Liver (tissue), 3 donors: ENCODE results near the gene CX3CR1.

Experiments
- ATF3 ChIP-seq: IDR thresholded peaks from 2 replicates; pipeline ENCODE4 v1.6.1; 2016; ENCODE audit warnings: antibody characterized with exemption
- CTCF ChIP-seq: fragments of 150-350 bp; IDR thresholded peaks from 2 replicates; pipeline ENCODE4 v1.5.1; 2017; ENCODE audit warnings: improper control_type of control experiment, low read depth, low read length; ENCODE audit not compliant: missing input control
- EGR1 ChIP-seq, 2 donors: IDR thresholded peaks; 2 replicates each; pipeline ENCODE4 v1.6.1; 2016 to 2018; ENCODE audit warnings: antibody characterized with exemption in 2 of 2, low read depth in 2 of 2
- GABPA ChIP-seq, 2 donors: IDR thresholded peaks in 1 of 2; conservative IDR thresholded peaks in 1 of 2; 2 replicates each; pipeline ENCODE4 v1.6.1; 2016; ENCODE audit warnings: antibody characterized with exemption in 2 of 2, mild to moderate bottlenecking in 1 of 2, moderate library complexity in 1 of 2
- HNF4G ChIP-seq: IDR thresholded peaks from 2 replicates; pipeline ENCODE4 v1.6.1; 2016; ENCODE audit warnings: antibody characterized with exemption
- JUND ChIP-seq, 2 donors: IDR thresholded peaks; 2 replicates each; pipeline ENCODE4 v1.6.1; 2016; ENCODE audit warnings: antibody characterized with exemption in 2 of 2
- NR2F2 ChIP-seq: IDR thresholded peaks from 2 replicates; pipeline ENCODE4 v1.6.1; 2016; ENCODE audit warnings: antibody characterized with exemption
- REST ChIP-seq: IDR thresholded peaks from 2 replicates; pipeline ENCODE4 v1.6.1; 2016; ENCODE audit warnings: antibody characterized with exemption, mild to moderate bottlenecking
- SP1 ChIP-seq: IDR thresholded peaks from 2 replicates; pipeline ENCODE4 v1.6.1; 2018; ENCODE audit warnings: antibody characterized with exemption, mild to moderate bottlenecking
- TAF1 ChIP-seq: conservative IDR thresholded peaks from 2 replicates; pipeline ENCODE4 v1.6.1; 2016; ENCODE audit warnings: antibody characterized with exemption, mild to moderate bottlenecking
- YY1 ChIP-seq: IDR thresholded peaks from 2 replicates; pipeline ENCODE4 v1.6.1; 2016; ENCODE audit warnings: antibody characterized with exemption, mild to moderate bottlenecking
- TF ChIP-seq, protein P1 (sequence below): IDR thresholded peaks from 2 replicates; pipeline ENCODE4 v1.6.1; 2016; ENCODE audit warnings: antibody characterized with exemption
- donor health status: healthy.
- donor health status: healthy.

GRCh38 chr3:39279745-39280517, at the start of gene CX3CR1:
- TF ChIP-seq CTCF (no peak), YY1 (no peak), TAF1 (no peak), REST (no peak), SP1 (no peak), JUND (IDR thresholded peaks at IDR 0.05) (no peak), ATF3 (no peak), EGR1 (IDR thresholded peaks at IDR 0.05; ENCODE audit: low read depth in 2 of 2) (no peak), GABPA (IDR thresholded peaks at IDR 0.05 in 1 of 2, conservative IDR thresholded peaks at IDR 0.05 in 1 of 2) (no peak), HNF4G (no peak), NR2F2 (no peak)
- TF ChIP-seq, protein P1, sequence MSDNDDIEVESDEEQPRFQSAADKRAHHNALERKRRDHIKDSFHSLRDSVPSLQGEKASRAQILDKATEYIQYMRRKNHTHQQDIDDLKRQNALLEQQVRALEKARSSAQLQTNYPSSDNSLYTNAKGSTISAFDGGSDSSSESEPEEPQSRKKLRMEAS, result no peak
